ENCODE measurements around the gene MAST2.

DNA sequence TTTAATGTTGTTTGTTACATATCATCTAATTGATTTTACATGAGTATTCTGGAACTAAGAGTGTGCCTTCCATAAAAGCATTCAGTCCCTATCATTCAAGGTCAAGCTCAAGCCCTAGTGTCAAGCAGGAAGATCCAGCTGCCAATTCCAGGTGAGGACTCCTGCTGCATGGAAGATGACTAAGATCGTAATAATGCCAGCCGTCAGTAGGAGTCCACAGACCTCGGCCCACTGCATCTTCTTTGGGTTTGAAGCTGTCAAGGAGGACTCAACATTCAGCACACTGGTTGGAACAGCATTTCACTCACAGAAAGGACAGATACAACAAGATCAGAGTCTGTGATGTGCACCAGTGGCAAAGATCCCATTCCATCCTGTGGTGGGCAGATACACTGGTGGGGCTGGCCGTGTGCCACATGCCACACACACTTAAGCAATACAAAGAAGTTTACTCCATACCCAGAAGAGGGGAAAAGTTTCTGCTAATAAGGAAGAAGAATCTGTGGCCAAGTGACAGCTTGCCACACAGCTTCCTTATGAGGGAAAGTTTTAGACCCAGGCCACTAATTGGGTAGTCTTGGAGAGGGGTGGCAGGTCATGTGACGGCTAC, 168.6 kb downstream of the MAST2 start:
- TF ChIP-seq, protein P1, sequence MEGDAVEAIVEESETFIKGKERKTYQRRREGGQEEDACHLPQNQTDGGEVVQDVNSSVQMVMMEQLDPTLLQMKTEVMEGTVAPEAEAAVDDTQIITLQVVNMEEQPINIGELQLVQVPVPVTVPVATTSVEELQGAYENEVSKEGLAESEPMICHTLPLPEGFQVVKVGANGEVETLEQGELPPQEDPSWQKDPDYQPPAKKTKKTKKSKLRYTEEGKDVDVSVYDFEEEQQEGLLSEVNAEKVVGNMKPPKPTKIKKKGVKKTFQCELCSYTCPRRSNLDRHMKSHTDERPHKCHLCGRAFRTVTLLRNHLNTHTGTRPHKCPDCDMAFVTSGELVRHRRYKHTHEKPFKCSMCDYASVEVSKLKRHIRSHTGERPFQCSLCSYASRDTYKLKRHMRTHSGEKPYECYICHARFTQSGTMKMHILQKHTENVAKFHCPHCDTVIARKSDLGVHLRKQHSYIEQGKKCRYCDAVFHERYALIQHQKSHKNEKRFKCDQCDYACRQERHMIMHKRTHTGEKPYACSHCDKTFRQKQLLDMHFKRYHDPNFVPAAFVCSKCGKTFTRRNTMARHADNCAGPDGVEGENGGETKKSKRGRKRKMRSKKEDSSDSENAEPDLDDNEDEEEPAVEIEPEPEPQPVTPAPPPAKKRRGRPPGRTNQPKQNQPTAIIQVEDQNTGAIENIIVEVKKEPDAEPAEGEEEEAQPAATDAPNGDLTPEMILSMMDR (IDR thresholded peaks at IDR 0.05): no peak
- TF ChIP-seq POLR2A (IDR thresholded peaks at IDR 0.05): no peak

All from lower leg skin (tissue), 3 donors.